Psoas muscle (tissue), 8 donors: ENCODE results near the gene ANXA2. TPM values are rescaled to one million over a fixed set of nuclear protein-coding genes. Genes with fewer than 3 reads are reported as not detected.

Experiments
- ATAC-seq, 4 donors: fragments of 200-7000 bp; cut with Tn5 transposase; one replicate each; pipeline ENCODE4 v1.9.1; 2020; ENCODE audit warnings: moderate library complexity in 3 of 4, mild to moderate bottlenecking in 2 of 4
- DNase-seq, 2 donors: peaks; one replicate each; pipeline ENCODE4 v3.0.0-alpha.2; 2020
- H3K27ac ChIP-seq: fragments of 200-600 bp; one replicate; pipeline ENCODE4 v1.8.0; 2022
- H3K27me3 ChIP-seq, 3 donors: fragments of 200-600 bp in 1 of 3; one replicate each; pipeline versions ENCODE4 v1.6.1 to v1.8.0; 2013 to 2022; ENCODE audit warnings: low read length in 2 of 3, mild to moderate bottlenecking in 2 of 3, moderate library complexity in 1 of 3; ENCODE audit not compliant: insufficient read depth in 3 of 3
- H3K36me3 ChIP-seq, 2 donors: fragments of 200-600 bp in 1 of 2; one replicate each; pipeline versions ENCODE4 v1.6.1 to v1.8.0; 2013 to 2022; ENCODE audit warnings: low read depth in 1 of 2, mild to moderate bottlenecking in 1 of 2, moderate library complexity in 1 of 2; ENCODE audit not compliant: insufficient read depth in 1 of 2
- H3K4me1 ChIP-seq: fragments of 200-600 bp; one replicate; pipeline ENCODE4 v1.8.0; 2022
- H3K4me3 ChIP-seq: fragments of 200-600 bp; one replicate; pipeline ENCODE4 v1.8.0; 2022; ENCODE audit warnings: mild to moderate bottlenecking
- H3K9me3 ChIP-seq: fragments of 200-600 bp; one replicate; pipeline ENCODE4 v1.8.0; 2022
- WGBS, 3 donors: extraction: QIAGEN DNeasy Blood & Tissue Kit; methylation state at CpG; one replicate each; pipeline versions ENCODE4 v1.1.6 to v1.1.7; 2013; 5-methylcytosine and 5-hydroxymethylcytosine counted together
- intact Hi-C, 2 donors: fragments of 100-400 bp; cut with DNase I; formaldehyde crosslinking; loops; one replicate each; pipeline versions ENCODE4 v1.11.0 to v1.14.2; 2022
- polyA plus RNA-seq, 3 donors: library from polyadenylated mRNA; stranded (reverse); fragments of 200-250 nt; gene quantifications; one replicate each; pipeline ENCODE4 v1.2.3, GENCODE V29; 2013
- total RNA-seq, 4 donors: library from RNA; stranded (reverse); fragmentation: NEBNext Ultra II Directional in 2 of 4; extraction: Animal tissue kit (Norgen Biotek cat#: 25700) in 2 of 4; gene quantifications; one replicate each; pipeline versions ENCODE4 v1.2.1 to v1.2.4, GENCODE V29; 2021 to 2023
- TF ChIP-seq, protein P1 (sequence below): fragments of 200-600 bp; IDR thresholded peaks from one replicate; pipeline ENCODE4 v1.8.0; 2022; ENCODE audit warnings: antibody characterized with exemption
- donor health status: healthy with polysubstance abuse.
- donor health status: DM: no; HTN: no; CAD: no; lungs with moderate emphysema.
- donor health status: Bipolar disorder and iron deficiency.
- donor health status: healthy.
- donor health status: DM: yes; HTN: yes; CAD: no.
- donor health status: DM: no; HTN: no; CAD: no.
- donor health status: DM: no; HTN: no; CAD: no.
- donor health status: DM: yes; HTN: yes; CAD: no.

The ANXA2 gene
- total and polyA plus RNA-seq, 7 donors: 140 to 2,117 (median 350) TPM

DNA sequence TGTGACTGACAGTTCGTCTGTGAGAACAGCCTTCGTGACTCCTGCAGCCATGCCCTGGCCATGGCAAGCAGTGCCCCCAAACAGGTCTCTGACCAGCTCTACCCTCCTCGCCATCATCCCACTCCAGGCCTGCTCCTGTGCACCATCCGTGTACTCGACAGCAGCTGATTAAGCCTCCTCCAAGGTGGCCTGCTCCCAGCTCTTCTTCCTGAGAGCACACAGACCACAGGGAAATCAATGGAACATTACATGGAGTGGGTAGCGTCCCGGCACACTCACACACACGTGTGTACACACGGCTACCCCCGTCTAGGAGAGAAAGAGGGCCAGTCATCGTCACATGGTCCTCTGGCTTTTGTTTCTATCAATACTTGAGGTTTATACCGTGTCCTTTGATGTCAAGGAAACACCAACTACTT is 21.1 kb downstream of the ANXA2 start:
- no peak for DNase-seq
- ATAC-seq: no peak
- peak overlapping the region; percentile 79 for H3K27ac ChIP-seq
- TF ChIP-seq, protein P1, sequence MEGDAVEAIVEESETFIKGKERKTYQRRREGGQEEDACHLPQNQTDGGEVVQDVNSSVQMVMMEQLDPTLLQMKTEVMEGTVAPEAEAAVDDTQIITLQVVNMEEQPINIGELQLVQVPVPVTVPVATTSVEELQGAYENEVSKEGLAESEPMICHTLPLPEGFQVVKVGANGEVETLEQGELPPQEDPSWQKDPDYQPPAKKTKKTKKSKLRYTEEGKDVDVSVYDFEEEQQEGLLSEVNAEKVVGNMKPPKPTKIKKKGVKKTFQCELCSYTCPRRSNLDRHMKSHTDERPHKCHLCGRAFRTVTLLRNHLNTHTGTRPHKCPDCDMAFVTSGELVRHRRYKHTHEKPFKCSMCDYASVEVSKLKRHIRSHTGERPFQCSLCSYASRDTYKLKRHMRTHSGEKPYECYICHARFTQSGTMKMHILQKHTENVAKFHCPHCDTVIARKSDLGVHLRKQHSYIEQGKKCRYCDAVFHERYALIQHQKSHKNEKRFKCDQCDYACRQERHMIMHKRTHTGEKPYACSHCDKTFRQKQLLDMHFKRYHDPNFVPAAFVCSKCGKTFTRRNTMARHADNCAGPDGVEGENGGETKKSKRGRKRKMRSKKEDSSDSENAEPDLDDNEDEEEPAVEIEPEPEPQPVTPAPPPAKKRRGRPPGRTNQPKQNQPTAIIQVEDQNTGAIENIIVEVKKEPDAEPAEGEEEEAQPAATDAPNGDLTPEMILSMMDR: no peak
- intact Hi-C loops: no loop called here
- whole genome bisulfite sequencing, 3 donors: 59 to 72% (median 70%) methylated on average over 12 of the region's 12 CpGs
- H3K9me3 ChIP-seq: no peaks in the 10 kb centered on the region
- H3K4me3 ChIP-seq: no peak overlapping the region
- H3K27me3 ChIP-seq: peaks cover 0 to 1% (median 0%) of the 10 kb centered on the region in 3 donors
- peaks cover 13 to 71% of the 10 kb centered on the region in 2 donors for H3K36me3 ChIP-seq
- peaks cover 85% of the 10 kb centered on the region for H3K4me1 ChIP-seq

DNA sequence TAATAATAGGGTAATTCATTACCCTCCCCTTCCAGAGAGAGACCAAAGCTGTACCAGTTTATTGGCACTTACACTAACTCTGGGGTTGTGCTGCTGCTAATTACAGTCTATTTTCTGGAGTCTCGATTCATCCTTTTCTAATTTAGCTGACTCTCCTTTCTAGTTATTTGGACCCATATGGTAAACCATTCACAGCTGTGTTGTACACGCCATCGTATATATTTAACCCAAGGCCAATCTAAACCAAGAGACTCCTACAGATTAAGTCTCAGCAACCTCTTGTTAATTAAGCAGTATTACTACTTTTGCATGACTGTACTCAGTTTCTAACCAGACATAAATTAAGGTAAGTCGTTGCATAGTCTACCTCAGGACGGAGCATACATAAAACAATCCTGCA is 22.5 kb downstream of the ANXA2 start:
- peaks cover 13 to 60% of the 10 kb centered on the region in 2 donors for H3K36me3 ChIP-seq
- ATAC-seq: no peak
- peak overlapping the region; percentile 26 for H3K4me3 ChIP-seq
- TF ChIP-seq, protein P1: no peak
- no peaks in the 10 kb centered on the region for H3K27me3 ChIP-seq
- intact Hi-C loops: no loop called here
- no peak for DNase-seq
- H3K27ac ChIP-seq: peak overlapping the region; percentile 79
- no peaks in the 10 kb centered on the region for H3K9me3 ChIP-seq
- WGBS, 3 donors: 57 to 69% (median 64%) methylated on average over 5 of the region's 5 CpGs
- H3K4me1 ChIP-seq: peaks cover 98% of the 10 kb centered on the region

DNA sequence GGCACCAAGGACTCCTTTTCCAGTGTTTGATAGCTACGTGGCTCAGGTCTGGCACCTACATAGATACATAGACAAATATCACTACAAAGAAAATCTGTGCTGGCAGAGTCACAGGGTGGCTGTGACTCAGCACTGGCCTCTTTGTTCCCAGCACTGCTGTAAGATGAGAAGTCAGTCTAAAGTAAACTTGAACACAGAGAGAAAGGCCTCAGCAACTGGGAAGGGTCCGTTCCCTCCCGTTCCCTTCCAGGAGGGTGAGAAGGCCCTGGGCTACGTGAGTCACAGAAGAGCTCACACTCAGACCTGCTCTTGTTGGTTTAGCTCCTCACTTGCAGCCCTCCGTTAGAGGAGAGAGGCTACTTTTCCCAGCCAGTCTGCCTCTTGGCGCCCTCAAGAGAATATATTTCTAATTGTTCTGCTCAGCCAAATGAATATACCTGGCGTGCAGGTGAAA is 23.1 kb downstream of the ANXA2 start:
- intact Hi-C loops: loop anchor here in 1 of 2 donors (5.0 kb wide), 1 partner anchor 103 kb away; the partner anchor contains the start of gene ICE2
- Histone ChIP-seq H3K36me3 (peaks cover 9 to 60% of the 10 kb centered on the region in 2 donors), H3K4me3 (peak overlapping the region; percentile 26), H3K27me3 (no peaks in the 10 kb centered on the region), H3K4me1 (peaks cover 96% of the 10 kb centered on the region), H3K27ac (peak overlapping the region; percentile 79), H3K9me3 (no peaks in the 10 kb centered on the region)
- DNase-seq (peak; percentile 64 to 82), ATAC-seq (peak; percentile 79 to 86 (median 84))
- WGBS, 3 donors: 17 to 21% (median 21%) methylated on average over 7 of the region's 7 CpGs
- TF ChIP-seq, protein P1: no peak

DNA sequence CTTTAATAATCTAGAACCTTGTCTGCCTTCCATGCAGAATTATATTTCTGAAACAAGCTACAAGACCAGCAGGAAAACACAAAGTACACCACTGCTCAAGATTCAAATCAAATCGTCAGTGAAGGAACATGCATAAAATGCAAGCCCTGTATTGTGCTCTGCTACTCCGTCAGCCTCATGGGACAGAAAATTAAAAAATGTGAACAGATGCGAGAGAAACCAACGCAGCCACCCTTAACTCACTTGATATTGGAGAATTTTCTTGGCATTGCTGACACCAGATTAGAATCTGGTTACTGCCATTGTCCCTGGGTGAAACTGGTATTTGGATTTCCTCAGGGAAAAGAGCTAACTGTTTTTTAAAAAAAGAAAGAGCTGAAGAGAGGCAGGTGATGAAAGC is 23.6 kb downstream of the ANXA2 start:
- H3K27me3 ChIP-seq: no peaks in the 10 kb centered on the region
- H3K4me1 ChIP-seq: peaks cover 92% of the 10 kb centered on the region
- intact Hi-C loops: loop anchor here in 1 of 2 donors (5.0 kb wide), 1 partner anchor 103 kb away; the partner anchor contains the start of gene ICE2
- peak overlapping the region; percentile 35 for H3K4me3 ChIP-seq
- TF ChIP-seq, protein P1: no peak
- 10 to 30% (median 17%) methylated on average over 4 of the region's 4 CpGs for WGBS, 3 donors
- H3K9me3 ChIP-seq: no peaks in the 10 kb centered on the region
- peaks cover 9 to 56% of the 10 kb centered on the region in 2 donors for H3K36me3 ChIP-seq
- ATAC-seq: peak in 1 of 4 donors; percentile 13
- no peak for DNase-seq
- H3K27ac ChIP-seq: peak overlapping the region; percentile 79

DNA sequence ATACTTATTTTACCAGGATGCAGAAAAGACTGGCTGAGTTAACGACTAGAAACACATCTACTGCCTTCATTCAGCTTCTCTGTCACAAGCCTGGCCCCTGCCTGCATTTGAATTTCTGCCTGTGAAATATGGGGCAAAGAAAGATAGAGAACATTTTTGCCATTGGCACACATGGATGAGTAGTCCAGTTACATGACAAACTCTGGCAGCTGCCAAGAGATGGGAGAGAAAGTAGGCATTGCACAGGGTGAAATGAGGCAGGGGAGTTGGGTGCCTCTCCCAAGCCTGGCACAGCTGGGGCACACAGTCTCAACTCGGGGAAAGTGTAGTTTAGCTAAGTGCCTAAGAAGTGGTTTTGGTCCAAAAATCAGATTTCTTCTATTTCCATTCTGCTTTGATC is 24.0 kb downstream of the ANXA2 start:
- ATAC-seq: peak; percentile 17 to 68 (median 46)
- no peak for DNase-seq
- peak overlapping the region; percentile 35 for H3K4me3 ChIP-seq
- H3K36me3 ChIP-seq: peaks cover 9 to 56% of the 10 kb centered on the region in 2 donors
- H3K27ac ChIP-seq: peak overlapping the region; percentile 79
- peaks cover 87% of the 10 kb centered on the region for H3K4me1 ChIP-seq
- H3K9me3 ChIP-seq: no peaks in the 10 kb centered on the region
- 28 to 48% (median 28%) methylated on average over 2 of the region's 2 CpGs for WGBS, 3 donors
- TF ChIP-seq, protein P1: no peak
- H3K27me3 ChIP-seq: no peaks in the 10 kb centered on the region
- intact Hi-C loops: loop anchor here in 1 of 2 donors (5.0 kb wide), 1 partner anchor 104 kb away; the partner anchor contains the start of gene ICE2
